Activated T-cell treated with anti-CD3 and anti-CD28 coated beads for 1 hour (primary cell): ENCODE data around the gene UGT2A1.
"Not testable (repeated sequence)": the region's sequence is repeated elsewhere in the genome, so short reads cannot be mapped to it uniquely, and the experiment has no call there.

Experiments
- DNase-seq: peaks from one replicate; pipeline ENCODE4 v3.0.0-alpha.2; 2020; ENCODE audit warnings: low read depth

UGT2A1 gene

DNA sequence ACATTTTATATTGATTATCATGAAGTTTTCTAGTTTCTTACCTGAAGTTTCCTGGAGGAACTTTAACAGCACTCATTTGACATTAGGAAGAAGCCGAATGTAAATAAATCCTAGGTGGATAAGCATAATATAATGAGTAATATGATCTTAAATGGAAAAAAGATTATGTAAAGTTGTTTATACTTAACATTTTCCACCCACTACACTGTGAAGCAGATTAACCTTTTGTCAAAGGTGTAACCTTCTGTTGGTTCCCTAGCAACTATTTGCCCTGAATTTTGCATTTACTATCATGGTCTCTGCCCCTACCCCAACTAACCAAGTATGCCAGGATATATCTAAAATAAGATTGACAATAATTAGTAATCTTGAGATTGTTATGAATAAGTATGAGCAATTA, at the start of gene UGT2A1:
Gene UGT2A1 (minus strand): TSS at position 101 of the 400 bp plus-strand sequence. CDS start 5,603 bp downstream, outside the sequence.
- DNase-seq = no peak

DNA sequence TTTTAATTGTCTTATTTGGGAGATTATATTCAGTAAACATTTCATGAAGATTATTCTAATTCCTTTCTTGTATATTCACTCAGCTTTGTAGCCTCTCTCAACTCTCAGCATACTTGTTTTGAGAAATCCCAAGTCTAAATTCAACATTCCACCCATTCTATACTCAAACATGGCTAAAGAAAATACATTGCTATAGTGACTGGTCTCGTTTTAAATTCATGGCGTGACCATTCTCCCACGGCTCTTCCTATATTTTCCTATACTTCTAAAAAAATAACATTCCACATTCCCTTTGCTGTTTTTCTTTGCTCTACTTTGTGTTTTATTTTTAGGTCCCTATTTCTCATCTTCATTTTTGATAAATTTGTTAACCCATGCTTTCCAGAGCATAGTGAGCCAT, 49.2 kb upstream of the UGT2A1 start:
- DNase-seq = no peak

- no peak for DNase-seq
Measured at GRCh38 chr4:69701696-69702095, 48.6 kb upstream of the UGT2A1 start.

GRCh38 chr4:69697536-69698242, 44.6 kb upstream of the UGT2A1 start:
- DNase-seq = no peak

- DNase-seq = no peak
Measured at GRCh38 chr4:69689599-69689998, 36.6 kb upstream of the UGT2A1 start.

DNA sequence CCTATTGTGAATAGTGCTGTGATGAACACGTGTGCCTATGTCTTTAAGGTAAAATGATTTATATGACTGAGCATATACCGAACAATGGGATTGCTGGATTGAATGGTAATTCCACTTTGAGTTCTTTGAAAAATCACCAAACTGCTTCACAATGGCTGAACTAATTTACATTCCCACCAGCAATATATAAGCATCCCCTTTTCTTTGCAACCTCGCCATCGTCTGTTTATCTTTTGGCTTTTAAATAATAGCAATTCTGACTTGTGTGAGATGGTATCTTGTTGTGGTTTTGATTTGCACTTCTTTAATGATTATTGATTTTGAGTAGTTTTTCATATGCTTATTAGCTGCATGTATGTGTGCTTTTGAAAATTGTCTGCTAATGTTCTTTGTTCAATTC, 31.8 kb upstream of the UGT2A1 start:
- no peak for DNase-seq

GRCh38 chr4:69668680-69669079, 15.6 kb upstream of the UGT2A1 start:
- no peak for DNase-seq

DNA sequence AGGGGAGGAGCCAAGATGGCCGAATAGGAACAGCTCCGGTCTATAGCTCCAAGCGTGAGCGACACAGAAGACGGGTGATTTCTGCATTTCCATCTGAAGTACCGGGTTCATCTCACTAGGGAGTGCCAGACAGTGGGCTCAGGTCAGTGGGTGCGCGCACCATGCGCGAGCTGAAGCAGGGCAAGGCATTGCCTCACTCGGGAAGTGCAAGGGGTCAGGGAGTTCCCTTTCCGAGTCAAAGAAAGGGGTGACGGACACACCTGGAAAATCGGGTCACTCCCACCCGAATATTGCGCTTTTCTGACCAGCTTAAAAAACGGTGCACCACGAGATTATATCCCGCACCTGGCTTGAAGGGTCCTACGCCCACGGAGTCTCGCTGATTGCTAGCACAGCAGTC, 11.0 kb upstream of the UGT2A1 start:
- not testable (repeated sequence) for DNase-seq

GRCh38 chr4:69661130-69661803, 8.2 kb upstream of the UGT2A1 start:
- DNase-seq = not testable (repeated sequence)

DNA sequence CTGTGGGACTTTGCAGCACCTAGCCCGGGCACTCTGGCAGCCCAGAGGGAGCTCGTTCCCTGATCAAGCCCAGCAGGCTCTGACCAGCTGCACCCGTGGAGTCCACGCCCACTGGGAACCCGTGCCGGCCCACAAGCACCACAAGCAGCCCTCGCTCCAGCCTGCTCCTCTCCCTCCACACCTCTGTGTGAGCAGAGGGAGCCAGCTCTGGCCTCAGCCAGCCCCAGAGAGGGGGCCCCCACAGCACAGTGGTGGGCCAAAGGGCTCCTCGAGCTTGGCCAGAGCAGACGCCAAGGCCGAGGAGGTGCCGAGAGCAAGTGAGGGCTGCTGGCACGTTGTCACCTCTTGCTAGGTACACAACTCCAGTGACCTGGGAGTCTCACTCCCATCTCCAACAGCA, 5.1 kb upstream of the UGT2A1 start:
- no peak for DNase-seq

GRCh38 chr4:69656653-69657158, 3.7 kb upstream of the UGT2A1 start:
- no peak for DNase-seq

- no peak for DNase-seq
Measured at GRCh38 chr4:69650872-69651271, 2.2 kb downstream of the UGT2A1 start.

DNA sequence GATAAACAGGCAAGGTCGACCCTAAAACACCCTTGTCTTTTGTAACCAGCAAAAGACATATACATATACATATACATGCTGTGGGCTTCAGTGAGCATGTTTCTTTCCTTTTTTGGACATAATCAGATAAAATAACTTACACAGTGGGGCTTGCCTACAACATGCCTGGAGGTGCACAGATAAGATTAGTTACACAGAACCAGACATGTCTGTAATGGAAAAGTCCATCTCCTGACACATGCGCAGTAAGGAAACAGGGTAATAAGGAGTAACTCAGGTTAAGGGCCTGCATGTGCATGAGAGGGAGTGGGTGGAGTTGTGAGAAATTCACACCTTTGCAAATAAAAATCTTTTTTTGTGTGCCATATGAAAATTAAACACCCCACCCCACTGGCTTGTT, 3.4 kb downstream of the UGT2A1 start:
- DNase-seq = no peak

DNA sequence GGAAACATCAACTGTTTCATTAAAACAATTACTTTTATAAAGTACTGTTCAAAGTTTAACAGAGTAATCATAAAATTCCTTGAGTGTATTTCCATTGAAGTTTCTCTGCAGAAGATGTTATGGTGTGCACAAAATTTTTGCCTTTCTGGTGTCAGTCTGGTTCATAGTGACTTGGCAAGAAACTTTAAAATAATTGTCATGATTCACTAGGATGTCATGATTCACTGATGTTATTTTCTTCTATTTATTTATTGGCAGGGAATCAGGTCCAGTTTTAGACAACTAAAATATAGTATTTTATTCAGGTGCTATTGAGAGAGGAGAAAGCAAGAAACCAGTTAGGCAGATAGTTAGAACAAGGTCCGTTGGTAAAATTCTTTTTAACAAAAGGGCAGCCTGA, 3.8 kb downstream of the UGT2A1 start:
- DNase-seq = no peak

DNA sequence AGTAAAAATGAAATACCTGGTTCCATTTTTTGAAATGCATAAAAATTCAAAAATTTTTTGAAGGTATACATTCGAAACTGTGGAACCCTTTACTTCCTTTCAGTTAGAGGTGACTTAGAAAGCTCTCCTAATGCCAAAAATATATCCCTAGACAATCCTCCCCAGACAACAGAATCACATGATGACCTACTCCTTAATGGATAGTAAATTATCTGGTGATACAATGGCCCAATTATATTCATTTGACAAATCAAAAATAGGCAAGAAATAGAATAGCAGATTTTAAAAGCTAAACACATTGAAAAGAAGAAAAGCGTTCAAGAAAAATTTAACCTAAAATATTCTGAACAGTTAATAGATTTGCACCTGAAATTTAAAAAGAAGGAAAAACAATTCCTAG, 10.1 kb downstream of the UGT2A1 start:
- DNase-seq = no peak

- DNase-seq = no peak
Measured at GRCh38 chr4:69640289-69640688, 12.8 kb downstream of the UGT2A1 start.

DNA sequence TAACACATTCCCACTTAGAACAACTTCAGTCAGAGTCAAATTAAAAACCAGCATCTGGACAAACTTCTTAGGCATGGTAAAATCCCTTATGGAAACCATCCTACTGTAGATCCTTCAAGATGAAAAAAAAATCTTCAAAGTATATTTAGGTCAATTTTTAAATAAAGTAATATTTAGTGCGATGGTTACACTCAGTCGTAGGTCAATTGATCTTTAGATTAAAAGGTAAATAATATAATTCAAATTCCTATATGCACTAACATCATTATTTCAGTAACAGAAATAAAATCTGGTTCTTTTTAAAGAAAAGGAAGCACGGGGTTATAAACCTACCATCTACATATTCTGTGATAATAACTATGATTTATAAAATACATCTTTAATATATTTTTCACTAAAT, 13.5 kb downstream of the UGT2A1 start, which contains the start of gene UGT2A2:
Gene UGT2A2 (minus strand): TSS at position 101 of the 400 bp plus-strand sequence. CDS start 2 bp downstream, at position 99.
- no peak for DNase-seq

- no peak for DNase-seq
Measured at GRCh38 chr4:69617083-69617694, 35.9 kb downstream of the UGT2A1 start.

- no peak for DNase-seq
Measured at GRCh38 chr4:69610484-69610883, 42.6 kb downstream of the UGT2A1 start.

DNA sequence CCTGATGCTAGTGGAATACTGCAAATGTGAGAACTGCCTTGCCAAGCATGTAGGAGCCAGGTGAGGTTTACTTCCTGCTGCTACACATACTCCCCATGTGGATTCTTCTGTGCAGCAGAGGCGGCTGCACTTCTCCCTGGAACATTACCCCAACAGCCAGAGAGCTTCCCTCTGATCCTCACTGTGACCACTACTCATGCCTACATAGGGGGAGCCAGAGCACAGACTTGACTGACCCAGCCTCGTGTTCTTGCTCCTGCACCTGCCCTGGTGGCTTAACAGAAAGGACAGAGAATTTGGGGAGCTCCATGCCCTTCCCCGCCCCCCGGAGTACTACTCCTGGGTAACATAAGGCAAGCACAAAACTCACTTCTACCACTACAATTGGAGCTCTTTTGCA, 52.0 kb downstream of the UGT2A1 start:
- DNase-seq = no peak

- DNase-seq = no peak
Measured at GRCh38 chr4:69600013-69600412, 53.0 kb downstream of the UGT2A1 start.

DNA sequence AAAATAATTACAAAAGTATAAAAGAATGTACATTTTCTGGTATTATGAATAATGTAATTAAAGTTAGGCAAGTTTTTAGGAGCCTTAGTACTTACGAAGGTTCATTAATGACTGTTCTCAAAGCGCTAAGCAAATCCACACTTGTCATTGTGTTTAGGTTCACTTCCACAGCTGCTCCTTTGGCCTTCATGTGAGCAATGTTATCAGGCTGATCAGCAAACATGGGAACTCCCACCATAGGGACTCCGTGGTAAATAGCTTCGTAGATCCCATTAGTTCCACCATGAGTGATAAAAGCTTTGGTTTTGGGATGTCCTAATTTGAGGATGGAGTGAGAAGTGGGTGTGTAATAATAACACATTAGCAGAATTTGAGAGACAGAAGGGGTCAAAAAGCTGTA, 58.7 kb downstream of the UGT2A1 start:
- no peak for DNase-seq

GRCh38 chr4:69591364-69591763, 61.7 kb downstream of the UGT2A1 start:
- DNase-seq = no peak
